ENCODE results near the gene CALY.

DNA sequence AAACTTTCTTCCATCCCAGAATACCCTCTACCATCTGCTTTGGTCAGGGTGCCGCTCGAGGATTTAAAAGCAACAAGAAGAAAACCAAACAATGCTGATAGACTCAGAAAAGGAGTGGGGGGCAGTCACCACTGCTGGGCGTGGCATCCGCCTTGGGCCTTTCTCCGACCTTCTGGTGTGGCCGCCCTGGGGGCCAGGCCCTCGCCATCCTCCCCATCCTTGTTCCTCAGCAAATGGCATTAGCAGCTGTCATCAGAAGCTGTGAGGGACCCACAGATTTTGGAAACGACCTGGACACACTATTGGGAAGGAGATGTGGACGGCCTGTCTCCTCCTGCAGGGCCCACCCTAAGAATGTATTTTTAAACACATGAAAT is 23.9 kb downstream of the CALY start:
- no peak for TF ChIP-seq CTCF (IDR thresholded peaks at IDR 0.05; ENCODE audit: insufficient read depth, low read length)
- no peak for TF ChIP-seq GABPA (IDR thresholded peaks at IDR 0.05; ENCODE audit: low read depth)
- TF ChIP-seq POLR2AphosphoS5 (IDR thresholded peaks at IDR 0.05; ENCODE audit: low read depth): 0 out of 2 replicates have a peak, but pooled peaks have one; percentile 2
- TF ChIP-seq, protein P1, sequence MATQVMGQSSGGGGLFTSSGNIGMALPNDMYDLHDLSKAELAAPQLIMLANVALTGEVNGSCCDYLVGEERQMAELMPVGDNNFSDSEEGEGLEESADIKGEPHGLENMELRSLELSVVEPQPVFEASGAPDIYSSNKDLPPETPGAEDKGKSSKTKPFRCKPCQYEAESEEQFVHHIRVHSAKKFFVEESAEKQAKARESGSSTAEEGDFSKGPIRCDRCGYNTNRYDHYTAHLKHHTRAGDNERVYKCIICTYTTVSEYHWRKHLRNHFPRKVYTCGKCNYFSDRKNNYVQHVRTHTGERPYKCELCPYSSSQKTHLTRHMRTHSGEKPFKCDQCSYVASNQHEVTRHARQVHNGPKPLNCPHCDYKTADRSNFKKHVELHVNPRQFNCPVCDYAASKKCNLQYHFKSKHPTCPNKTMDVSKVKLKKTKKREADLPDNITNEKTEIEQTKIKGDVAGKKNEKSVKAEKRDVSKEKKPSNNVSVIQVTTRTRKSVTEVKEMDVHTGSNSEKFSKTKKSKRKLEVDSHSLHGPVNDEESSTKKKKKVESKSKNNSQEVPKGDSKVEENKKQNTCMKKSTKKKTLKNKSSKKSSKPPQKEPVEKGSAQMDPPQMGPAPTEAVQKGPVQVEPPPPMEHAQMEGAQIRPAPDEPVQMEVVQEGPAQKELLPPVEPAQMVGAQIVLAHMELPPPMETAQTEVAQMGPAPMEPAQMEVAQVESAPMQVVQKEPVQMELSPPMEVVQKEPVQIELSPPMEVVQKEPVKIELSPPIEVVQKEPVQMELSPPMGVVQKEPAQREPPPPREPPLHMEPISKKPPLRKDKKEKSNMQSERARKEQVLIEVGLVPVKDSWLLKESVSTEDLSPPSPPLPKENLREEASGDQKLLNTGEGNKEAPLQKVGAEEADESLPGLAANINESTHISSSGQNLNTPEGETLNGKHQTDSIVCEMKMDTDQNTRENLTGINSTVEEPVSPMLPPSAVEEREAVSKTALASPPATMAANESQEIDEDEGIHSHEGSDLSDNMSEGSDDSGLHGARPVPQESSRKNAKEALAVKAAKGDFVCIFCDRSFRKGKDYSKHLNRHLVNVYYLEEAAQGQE (IDR thresholded peaks at IDR 0.05; ENCODE audit: insufficient replicate concordance, low read depth): no peak
- no peak for TF ChIP-seq SPI1 (IDR thresholded peaks at IDR 0.05; ENCODE audit: borderline replicate concordance, low read depth)
